ENCODE data around the gene ATP4B. TPM values are rescaled to one million over a fixed set of nuclear protein-coding genes. Genes with fewer than 3 reads are reported as not detected.
A peak's percentile ranks its signal among the peaks of the same experiment; 100 is the strongest.

The ATP4B gene
- total RNA-seq, 1 donor: not detected

GRCh38 chr13:113647351-113648215, 10.4 kb downstream of the ATP4B start:
- peak; percentile 51 for DNase-seq (ENCODE audit: low read depth)
- no peak overlapping the region for H3K4me3 ChIP-seq (ENCODE audit: low read depth, low read length)
- TF ChIP-seq, protein P1, sequence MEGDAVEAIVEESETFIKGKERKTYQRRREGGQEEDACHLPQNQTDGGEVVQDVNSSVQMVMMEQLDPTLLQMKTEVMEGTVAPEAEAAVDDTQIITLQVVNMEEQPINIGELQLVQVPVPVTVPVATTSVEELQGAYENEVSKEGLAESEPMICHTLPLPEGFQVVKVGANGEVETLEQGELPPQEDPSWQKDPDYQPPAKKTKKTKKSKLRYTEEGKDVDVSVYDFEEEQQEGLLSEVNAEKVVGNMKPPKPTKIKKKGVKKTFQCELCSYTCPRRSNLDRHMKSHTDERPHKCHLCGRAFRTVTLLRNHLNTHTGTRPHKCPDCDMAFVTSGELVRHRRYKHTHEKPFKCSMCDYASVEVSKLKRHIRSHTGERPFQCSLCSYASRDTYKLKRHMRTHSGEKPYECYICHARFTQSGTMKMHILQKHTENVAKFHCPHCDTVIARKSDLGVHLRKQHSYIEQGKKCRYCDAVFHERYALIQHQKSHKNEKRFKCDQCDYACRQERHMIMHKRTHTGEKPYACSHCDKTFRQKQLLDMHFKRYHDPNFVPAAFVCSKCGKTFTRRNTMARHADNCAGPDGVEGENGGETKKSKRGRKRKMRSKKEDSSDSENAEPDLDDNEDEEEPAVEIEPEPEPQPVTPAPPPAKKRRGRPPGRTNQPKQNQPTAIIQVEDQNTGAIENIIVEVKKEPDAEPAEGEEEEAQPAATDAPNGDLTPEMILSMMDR (IDR thresholded peaks at IDR 0.05; ENCODE audit: insufficient read depth, low read length): no peak

DNA sequence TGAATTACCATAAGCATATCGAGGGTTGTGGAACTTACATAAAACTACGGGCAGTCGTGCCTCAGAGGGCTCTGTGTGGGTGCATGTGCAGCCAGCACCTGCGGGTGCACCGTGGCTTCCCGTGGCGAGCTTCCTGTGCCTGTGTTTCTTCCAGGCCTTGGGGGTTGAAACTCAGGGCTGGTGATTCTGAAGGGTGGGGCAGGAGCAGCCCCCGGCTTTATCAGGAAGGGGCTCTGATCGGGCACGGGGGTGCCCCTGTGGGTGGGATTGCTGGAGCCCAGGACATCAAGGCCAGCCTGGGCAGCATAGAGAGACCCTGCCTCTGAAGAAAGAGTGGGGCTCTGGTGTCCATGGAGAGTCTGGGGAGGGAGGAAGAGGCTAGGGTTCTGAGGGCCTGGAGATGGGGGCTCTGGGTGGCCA, 11.1 kb downstream of the ATP4B start:
- DNase-seq (ENCODE audit: low read depth): no peak
- no peak overlapping the region for H3K4me3 ChIP-seq (ENCODE audit: low read depth, low read length)
- TF ChIP-seq, protein P1 (IDR thresholded peaks at IDR 0.05; ENCODE audit: insufficient read depth, low read length): no peak

- DNase-seq (ENCODE audit: low read depth): no peak
- TF ChIP-seq, protein P1 (IDR thresholded peaks at IDR 0.05; ENCODE audit: insufficient read depth, low read length): no peak
Measured at GRCh38 chr13:113646376-113646775, 11.6 kb downstream of the ATP4B start.

DNA sequence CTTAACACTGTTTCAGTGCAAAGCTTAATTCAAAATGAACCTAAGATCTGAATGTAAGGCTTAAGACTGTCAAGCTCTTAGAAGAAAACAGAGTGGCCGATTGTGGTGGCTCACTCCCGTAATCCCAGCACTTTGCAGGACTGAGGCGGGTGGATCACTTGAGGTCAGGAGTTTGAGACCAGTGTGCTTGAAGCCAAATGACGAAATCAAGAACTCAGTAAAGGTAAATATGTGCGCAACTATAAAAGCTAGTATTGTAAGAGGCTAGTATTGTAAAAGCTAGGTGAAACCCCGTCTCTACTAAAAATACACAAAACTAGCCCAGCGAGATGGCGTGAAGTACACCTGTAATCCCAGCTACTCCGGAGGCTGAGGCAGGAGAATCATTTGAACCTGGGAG, 12.7 kb downstream of the ATP4B start:
- DNase-seq (ENCODE audit: low read depth): no peak

More at GRCh38 chr13:113646376-113646775, 11.6 kb downstream of the ATP4B start:
- no peak overlapping the region for H3K4me3 ChIP-seq (ENCODE audit: low read depth, low read length)

DNA sequence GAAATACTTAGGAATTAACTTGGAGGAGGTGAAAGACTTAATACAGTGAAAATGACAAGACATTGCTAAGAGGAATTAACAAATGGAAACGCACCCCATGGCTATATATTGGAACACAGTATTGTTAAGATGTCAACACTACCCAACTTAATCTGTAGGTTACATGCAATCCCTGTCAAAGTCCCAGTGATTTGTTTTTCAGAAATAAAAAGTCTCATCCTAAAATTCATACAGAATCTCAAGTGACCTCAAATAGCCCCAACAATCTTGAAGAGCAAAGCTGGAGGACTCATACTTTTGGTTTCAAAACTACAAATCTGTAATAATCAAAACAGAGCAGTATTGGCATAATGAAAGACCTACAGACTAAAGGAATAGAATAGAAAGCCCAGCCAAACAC, 13.2 kb downstream of the ATP4B start:
- no peak overlapping the region for H3K4me3 ChIP-seq (ENCODE audit: low read depth, low read length)
- TF ChIP-seq, protein P1 (IDR thresholded peaks at IDR 0.05; ENCODE audit: insufficient read depth, low read length): no peak
- no peak for DNase-seq (ENCODE audit: low read depth)

More for the DNA sequence above, 12.7 kb downstream of the ATP4B start:
- TF ChIP-seq, protein P1 (IDR thresholded peaks at IDR 0.05; ENCODE audit: insufficient read depth, low read length): no peak
- H3K4me3 ChIP-seq (ENCODE audit: low read depth, low read length): no peak overlapping the region

GRCh38 chr13:113643593-113643992, 14.4 kb downstream of the ATP4B start:
- no peak overlapping the region for H3K4me3 ChIP-seq (ENCODE audit: low read depth, low read length)
- TF ChIP-seq, protein P1 (IDR thresholded peaks at IDR 0.05; ENCODE audit: insufficient read depth, low read length): no peak
- no peak for DNase-seq (ENCODE audit: low read depth)

All from fibroblast of the aortic adventitia (primary cell).